Endothelial cell of umbilical vein (primary cell): ENCODE data around the gene PER1.

Experiments
- EZH2 ChIP-seq: IDR thresholded peaks from 2 replicates; pipeline ENCODE4 v1.6.1; 2012; ENCODE audit warnings: borderline replicate concordance, low read depth, mild to moderate bottlenecking, moderate library complexity, low read length, inconsistent platforms; ENCODE audit not compliant: severe bottlenecking
- GATA2 ChIP-seq: IDR thresholded peaks from 2 replicates; pipeline ENCODE4 v1.7.0; 2011; ENCODE audit warnings: low read depth, mild to moderate bottlenecking, moderate library complexity, mixed read lengths, low read length; ENCODE audit not compliant: insufficient read length, insufficient read depth
- JUN ChIP-seq: IDR thresholded peaks from 2 replicates; pipeline ENCODE4 v1.6.1; 2011; ENCODE audit warnings: borderline replicate concordance, low read depth; ENCODE audit not compliant: insufficient read length, insufficient read depth
- POLR2A ChIP-seq: IDR thresholded peaks from 2 replicates; pipeline ENCODE4 v1.6.1; 2012; ENCODE audit warnings: low read depth, mild to moderate bottlenecking, control low read depth, low read length
- POLR2AphosphoS5 ChIP-seq: IDR thresholded peaks from 2 replicates; pipeline ENCODE4 v1.6.1; 2012; ENCODE audit warnings: low read depth, mild to moderate bottlenecking, control low read depth, low read length, moderate library complexity; ENCODE audit not compliant: insufficient read depth
- TF ChIP-seq, protein P1 (sequence below): IDR thresholded peaks from 2 replicates; pipeline ENCODE4 v1.6.1; 2011; ENCODE audit not compliant: insufficient read depth, insufficient read length
- TF ChIP-seq, protein P2 (sequence below), 2 donors: IDR thresholded peaks; 1 replicate in 1 of 2; 2 replicates in 1 of 2; pipeline ENCODE4 v1.5.1; 2011; ENCODE audit warnings: low read length in 2 of 2, mild to moderate bottlenecking in 2 of 2, moderate library complexity in 2 of 2, control low read depth in 1 of 2, inconsistent platforms in 1 of 2, low read depth in 1 of 2; ENCODE audit not compliant: insufficient read depth in 1 of 2; ENCODE audit errors: extremely low read depth in 1 of 2

DNA sequence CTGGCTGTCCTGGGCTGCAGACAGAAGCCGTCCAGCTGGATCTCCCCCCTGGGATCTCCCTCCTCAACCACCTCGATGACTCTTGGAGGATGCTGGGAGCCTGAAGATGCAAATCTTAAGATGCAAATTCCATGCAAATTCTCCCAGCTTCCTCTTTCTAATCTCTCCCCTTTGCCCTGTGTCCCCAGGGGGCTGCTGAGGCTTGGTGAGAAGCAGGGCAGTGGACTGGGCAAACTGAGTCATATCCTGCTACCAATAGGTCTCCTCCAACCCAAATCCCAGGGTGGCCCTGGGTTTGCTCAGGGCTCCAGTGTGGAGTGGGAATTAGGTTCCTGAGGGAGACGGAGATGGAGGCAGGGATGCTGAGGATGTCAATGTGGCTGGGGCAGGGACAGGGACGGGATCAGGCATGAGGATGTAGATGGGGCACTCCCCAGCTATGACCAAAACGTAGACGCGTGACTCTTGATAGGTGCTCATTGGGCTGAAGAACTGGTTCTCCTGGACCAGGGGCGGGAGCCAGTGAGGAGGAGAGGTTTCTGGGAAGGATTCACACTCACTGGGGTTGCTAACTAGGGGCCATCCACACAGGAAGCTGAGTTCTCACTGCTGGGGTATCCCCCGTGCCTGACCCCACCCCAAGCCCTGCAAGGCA is 61.0 kb downstream of the PER1 start:
- TF ChIP-seq EZH2 (no peak), POLR2A (no peak), POLR2AphosphoS5 (no peak), JUN (no peak), GATA2 (no peak)
- TF ChIP-seq, protein P1, sequence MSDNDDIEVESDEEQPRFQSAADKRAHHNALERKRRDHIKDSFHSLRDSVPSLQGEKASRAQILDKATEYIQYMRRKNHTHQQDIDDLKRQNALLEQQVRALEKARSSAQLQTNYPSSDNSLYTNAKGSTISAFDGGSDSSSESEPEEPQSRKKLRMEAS: no peak
- TF ChIP-seq, protein P2, sequence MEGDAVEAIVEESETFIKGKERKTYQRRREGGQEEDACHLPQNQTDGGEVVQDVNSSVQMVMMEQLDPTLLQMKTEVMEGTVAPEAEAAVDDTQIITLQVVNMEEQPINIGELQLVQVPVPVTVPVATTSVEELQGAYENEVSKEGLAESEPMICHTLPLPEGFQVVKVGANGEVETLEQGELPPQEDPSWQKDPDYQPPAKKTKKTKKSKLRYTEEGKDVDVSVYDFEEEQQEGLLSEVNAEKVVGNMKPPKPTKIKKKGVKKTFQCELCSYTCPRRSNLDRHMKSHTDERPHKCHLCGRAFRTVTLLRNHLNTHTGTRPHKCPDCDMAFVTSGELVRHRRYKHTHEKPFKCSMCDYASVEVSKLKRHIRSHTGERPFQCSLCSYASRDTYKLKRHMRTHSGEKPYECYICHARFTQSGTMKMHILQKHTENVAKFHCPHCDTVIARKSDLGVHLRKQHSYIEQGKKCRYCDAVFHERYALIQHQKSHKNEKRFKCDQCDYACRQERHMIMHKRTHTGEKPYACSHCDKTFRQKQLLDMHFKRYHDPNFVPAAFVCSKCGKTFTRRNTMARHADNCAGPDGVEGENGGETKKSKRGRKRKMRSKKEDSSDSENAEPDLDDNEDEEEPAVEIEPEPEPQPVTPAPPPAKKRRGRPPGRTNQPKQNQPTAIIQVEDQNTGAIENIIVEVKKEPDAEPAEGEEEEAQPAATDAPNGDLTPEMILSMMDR (IDR thresholded peaks at IDR 0.05; ENCODE audit: extremely low read depth in 1 of 2, insufficient read depth in 1 of 2, low read depth in 1 of 2, low read length in 2 of 2): no peak
